Neural cell (in vitro differentiated cells): ENCODE data around the gene LHFPL6.

Experiments used
- EP300 ChIP-seq: fragments of 450-650 bp; conservative IDR thresholded peaks from 2 replicates; pipeline ENCODE4 v1.6.1; 2014; ENCODE audit warnings: antibody characterized with exemption, mild to moderate bottlenecking, moderate library complexity; ENCODE audit not compliant: poor library complexity, severe bottlenecking
- EZH2 ChIP-seq: fragments of 200-600, 300-800 bp; shearing (Covaris generic), sonication (generic); IDR thresholded peaks from 2 replicates; pipeline ENCODE4 v1.6.1; 2014; ENCODE audit warnings: antibody characterized with exemption, low read length, borderline replicate concordance, mild to moderate bottlenecking; ENCODE audit not compliant: insufficient read depth, poor library complexity, severe bottlenecking
- MXI1 ChIP-seq: fragments of 450-650 bp; conservative IDR thresholded peaks from 2 replicates; pipeline ENCODE4 v1.6.1; 2014; ENCODE audit warnings: antibody characterized with exemption, mild to moderate bottlenecking; ENCODE audit not compliant: poor library complexity, severe bottlenecking
- POLR2AphosphoS5 ChIP-seq: IDR thresholded peaks from 2 replicates; pipeline ENCODE4 v1.6.1; 2012
- RAD21 ChIP-seq: fragments of 450-650 bp; conservative IDR thresholded peaks from 2 replicates; pipeline ENCODE4 v1.6.1; 2014; ENCODE audit warnings: antibody characterized with exemption, mild to moderate bottlenecking, moderate library complexity
- SMC3 ChIP-seq: fragments of 450-650 bp; conservative IDR thresholded peaks from 2 replicates; pipeline ENCODE4 v1.6.1; 2014; ENCODE audit warnings: antibody characterized with exemption, mild to moderate bottlenecking, moderate library complexity; ENCODE audit not compliant: poor library complexity
- TAF1 ChIP-seq: IDR thresholded peaks from 2 replicates; pipeline ENCODE4 v1.6.1; 2012; ENCODE audit warnings: low read depth
- TF ChIP-seq, protein P1 (sequence below): fragments of 450-650 bp; IDR thresholded peaks from 2 replicates; pipeline ENCODE4 v1.5.1; 2014; ENCODE audit warnings: antibody characterized with exemption, mild to moderate bottlenecking, moderate library complexity; ENCODE audit not compliant: poor library complexity, severe bottlenecking
- TF ChIP-seq, protein P2 (sequence below): IDR thresholded peaks from 2 replicates; pipeline ENCODE4 v1.6.1; 2012; ENCODE audit warnings: borderline replicate concordance

DNA sequence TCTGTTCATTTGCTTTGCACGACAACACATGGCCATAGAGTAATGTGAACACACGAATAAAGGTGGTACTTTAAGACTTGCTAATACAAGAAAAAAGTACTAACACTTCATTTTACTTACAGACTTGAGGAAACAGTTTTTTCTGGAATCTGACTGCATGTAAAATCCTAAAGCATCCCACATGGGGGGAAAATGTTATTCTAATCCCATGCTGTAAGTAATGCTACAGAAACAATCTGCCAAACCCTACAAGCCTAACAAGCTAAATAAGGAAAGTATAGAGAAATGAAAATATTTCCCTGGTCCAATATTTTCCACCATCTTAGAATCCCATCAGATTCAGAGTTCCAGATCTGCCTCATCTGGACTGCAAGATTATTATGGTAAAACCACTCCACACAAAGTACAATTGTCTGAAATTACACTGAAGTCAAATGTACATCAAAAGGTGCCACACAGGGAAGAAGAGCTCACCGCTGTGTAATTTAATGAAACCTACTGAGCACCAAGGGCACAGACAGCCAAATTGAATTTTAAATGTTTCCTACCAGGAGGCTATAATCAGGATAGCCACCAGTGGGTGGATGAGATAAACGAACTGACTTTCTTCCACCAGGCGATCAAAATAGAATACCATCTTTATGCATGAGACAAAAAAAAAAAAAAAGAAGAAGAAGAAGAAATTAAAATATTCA is 22.0 kb downstream of the LHFPL6 start:
- TF ChIP-seq, protein P1, sequence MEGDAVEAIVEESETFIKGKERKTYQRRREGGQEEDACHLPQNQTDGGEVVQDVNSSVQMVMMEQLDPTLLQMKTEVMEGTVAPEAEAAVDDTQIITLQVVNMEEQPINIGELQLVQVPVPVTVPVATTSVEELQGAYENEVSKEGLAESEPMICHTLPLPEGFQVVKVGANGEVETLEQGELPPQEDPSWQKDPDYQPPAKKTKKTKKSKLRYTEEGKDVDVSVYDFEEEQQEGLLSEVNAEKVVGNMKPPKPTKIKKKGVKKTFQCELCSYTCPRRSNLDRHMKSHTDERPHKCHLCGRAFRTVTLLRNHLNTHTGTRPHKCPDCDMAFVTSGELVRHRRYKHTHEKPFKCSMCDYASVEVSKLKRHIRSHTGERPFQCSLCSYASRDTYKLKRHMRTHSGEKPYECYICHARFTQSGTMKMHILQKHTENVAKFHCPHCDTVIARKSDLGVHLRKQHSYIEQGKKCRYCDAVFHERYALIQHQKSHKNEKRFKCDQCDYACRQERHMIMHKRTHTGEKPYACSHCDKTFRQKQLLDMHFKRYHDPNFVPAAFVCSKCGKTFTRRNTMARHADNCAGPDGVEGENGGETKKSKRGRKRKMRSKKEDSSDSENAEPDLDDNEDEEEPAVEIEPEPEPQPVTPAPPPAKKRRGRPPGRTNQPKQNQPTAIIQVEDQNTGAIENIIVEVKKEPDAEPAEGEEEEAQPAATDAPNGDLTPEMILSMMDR: no peak
- TF ChIP-seq, protein P2, sequence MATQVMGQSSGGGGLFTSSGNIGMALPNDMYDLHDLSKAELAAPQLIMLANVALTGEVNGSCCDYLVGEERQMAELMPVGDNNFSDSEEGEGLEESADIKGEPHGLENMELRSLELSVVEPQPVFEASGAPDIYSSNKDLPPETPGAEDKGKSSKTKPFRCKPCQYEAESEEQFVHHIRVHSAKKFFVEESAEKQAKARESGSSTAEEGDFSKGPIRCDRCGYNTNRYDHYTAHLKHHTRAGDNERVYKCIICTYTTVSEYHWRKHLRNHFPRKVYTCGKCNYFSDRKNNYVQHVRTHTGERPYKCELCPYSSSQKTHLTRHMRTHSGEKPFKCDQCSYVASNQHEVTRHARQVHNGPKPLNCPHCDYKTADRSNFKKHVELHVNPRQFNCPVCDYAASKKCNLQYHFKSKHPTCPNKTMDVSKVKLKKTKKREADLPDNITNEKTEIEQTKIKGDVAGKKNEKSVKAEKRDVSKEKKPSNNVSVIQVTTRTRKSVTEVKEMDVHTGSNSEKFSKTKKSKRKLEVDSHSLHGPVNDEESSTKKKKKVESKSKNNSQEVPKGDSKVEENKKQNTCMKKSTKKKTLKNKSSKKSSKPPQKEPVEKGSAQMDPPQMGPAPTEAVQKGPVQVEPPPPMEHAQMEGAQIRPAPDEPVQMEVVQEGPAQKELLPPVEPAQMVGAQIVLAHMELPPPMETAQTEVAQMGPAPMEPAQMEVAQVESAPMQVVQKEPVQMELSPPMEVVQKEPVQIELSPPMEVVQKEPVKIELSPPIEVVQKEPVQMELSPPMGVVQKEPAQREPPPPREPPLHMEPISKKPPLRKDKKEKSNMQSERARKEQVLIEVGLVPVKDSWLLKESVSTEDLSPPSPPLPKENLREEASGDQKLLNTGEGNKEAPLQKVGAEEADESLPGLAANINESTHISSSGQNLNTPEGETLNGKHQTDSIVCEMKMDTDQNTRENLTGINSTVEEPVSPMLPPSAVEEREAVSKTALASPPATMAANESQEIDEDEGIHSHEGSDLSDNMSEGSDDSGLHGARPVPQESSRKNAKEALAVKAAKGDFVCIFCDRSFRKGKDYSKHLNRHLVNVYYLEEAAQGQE: peak; percentile 64
- TF ChIP-seq RAD21: no peak
- TF ChIP-seq EP300: no peak
- no peak for TF ChIP-seq SMC3
- no peak for TF ChIP-seq EZH2
- no peak for TF ChIP-seq TAF1
- TF ChIP-seq POLR2AphosphoS5: peak; percentile 51
- TF ChIP-seq MXI1: no peak
